ENCODE measurements around the gene CAPN15. TPM values are rescaled to one million over a fixed set of nuclear protein-coding genes. Genes with fewer than 3 reads are reported as not detected.
A peak's percentile ranks its signal among the peaks of the same experiment; 100 is the strongest.

CAPN15 gene
- total RNA-seq, 1 donor from 2014 or later: 38.7 TPM

GRCh38 chr16:529012-529575 is 1.6 kb downstream of the CAPN15 start:
- no peak for DNase-seq (ENCODE audit: low read depth)
- Mint-ChIP-seq H3K36me3 (ENCODE audit: low read depth, unreplicated experiment) (peaks cover 3% of the 10 kb centered on the region), H3K4me3 (ENCODE audit: unreplicated experiment) (peak overlapping the region; percentile 91), H3K4me1 (ENCODE audit: low read depth, unreplicated experiment) (peaks cover 14% of the 10 kb centered on the region), H3K27me3 (ENCODE audit: low read depth, unreplicated experiment) (no peaks in the 10 kb centered on the region), H3K9me3 (ENCODE audit: unreplicated experiment) (no peaks in the 10 kb centered on the region), H3K27ac (ENCODE audit: unreplicated experiment) (peak overlapping the region; percentile 80)
- Histone ChIP-seq H3K4me2 (ENCODE audit: low read length) (peak overlapping the region; percentile 89), H2AFZ (ENCODE audit: low read depth, low read length) (no peak overlapping the region), H4K20me1 (ENCODE audit: insufficient read depth, low read length) (peaks cover 82% of the 10 kb centered on the region), H3K9ac (ENCODE audit: low read length) (peak overlapping the region; percentile 95), H3K9me3 (ENCODE audit: insufficient read depth, low read depth, low read length) (no peaks in the 10 kb centered on the region), H3K27ac (ENCODE audit: low read depth, low read length) (peak overlapping the region; percentile 80), H3K4me1 (ENCODE audit: insufficient read depth, low read length) (peaks cover 37% of the 10 kb centered on the region), H3K36me3 (ENCODE audit: insufficient read depth, low read length) (no peaks in the 10 kb centered on the region), H3K27me3 (ENCODE audit: insufficient read depth, low read length) (no peaks in the 10 kb centered on the region), H3K4me3 (ENCODE audit: insufficient read depth, low read depth, low read length) (peak overlapping the region; percentile 77), H3K79me2 (ENCODE audit: insufficient read depth, low read length) (peaks cover 84% of the 10 kb centered on the region)
- no peak for TF ChIP-seq EZH2 (IDR thresholded peaks at IDR 0.05; ENCODE audit: insufficient read depth, low read length)
- TF ChIP-seq CTCF (IDR thresholded peaks at IDR 0.05; ENCODE audit: insufficient read depth, low read depth, low read length): no peak
- no peak for FAIRE-seq

GRCh38 chr16:530111-530817 is 2.8 kb downstream of the CAPN15 start:
- DNase-seq (ENCODE audit: low read depth): no peak
- Histone ChIP-seq H2AFZ (ENCODE audit: low read depth, low read length) (no peak overlapping the region), H3K27ac (ENCODE audit: low read depth, low read length) (no peak overlapping the region), H4K20me1 (ENCODE audit: insufficient read depth, low read length) (peaks cover 82% of the 10 kb centered on the region), H3K9me3 (ENCODE audit: insufficient read depth, low read depth, low read length) (no peaks in the 10 kb centered on the region), H3K4me3 (ENCODE audit: insufficient read depth, low read depth, low read length) (no peak overlapping the region), H3K9ac (ENCODE audit: low read length) (no peak overlapping the region), H3K79me2 (ENCODE audit: insufficient read depth, low read length) (peaks cover 87% of the 10 kb centered on the region), H3K4me1 (ENCODE audit: insufficient read depth, low read length) (peaks cover 35% of the 10 kb centered on the region), H3K4me2 (ENCODE audit: low read length) (peak overlapping the region; percentile 89), H3K36me3 (ENCODE audit: insufficient read depth, low read length) (no peaks in the 10 kb centered on the region), H3K27me3 (ENCODE audit: insufficient read depth, low read length) (no peaks in the 10 kb centered on the region)
- Mint-ChIP-seq H3K27me3 (ENCODE audit: low read depth, unreplicated experiment) (no peaks in the 10 kb centered on the region), H3K4me3 (ENCODE audit: unreplicated experiment) (peak overlapping the region; percentile 91), H3K36me3 (ENCODE audit: low read depth, unreplicated experiment) (peaks cover 2% of the 10 kb centered on the region), H3K27ac (ENCODE audit: unreplicated experiment) (peak overlapping the region; percentile 34), H3K9me3 (ENCODE audit: unreplicated experiment) (no peaks in the 10 kb centered on the region), H3K4me1 (ENCODE audit: low read depth, unreplicated experiment) (peaks cover 11% of the 10 kb centered on the region)
- FAIRE-seq: no peak
- TF ChIP-seq CTCF (IDR thresholded peaks at IDR 0.05; ENCODE audit: insufficient read depth, low read depth, low read length) (no peak), EZH2 (IDR thresholded peaks at IDR 0.05; ENCODE audit: insufficient read depth, low read length) (no peak)
